GM12872 (cell line): ENCODE measurements around the gene HMGB2.

Experiments used
- CTCF ChIP-seq: IDR thresholded peaks from 3 replicates; pipeline ENCODE4 v1.5.1; 2011; ENCODE audit warnings: low read depth, mild to moderate bottlenecking, low read length, moderate library complexity; ENCODE audit not compliant: insufficient read depth

Gene HMGB2

GRCh38 chr4:173370477-173371291 lies 36.5 kb upstream of the HMGB2 start, which contains the start of gene SAP30:
TSS of gene SAP30 (plus strand) at chr4:173370954. CDS start at chr4:173371183, 229 bp downstream.
- TF ChIP-seq CTCF, result no peak

GRCh38 chr4:173370130-173370476 lies 35.9 kb upstream of the HMGB2 start:
- TF ChIP-seq CTCF, result no peak

- no peak for TF ChIP-seq CTCF
Measured at GRCh38 chr4:173367946-173368345, 33.8 kb upstream of the HMGB2 start.

- TF ChIP-seq CTCF, result no peak
Measured at GRCh38 chr4:173367285-173367684, 33.1 kb upstream of the HMGB2 start.

DNA sequence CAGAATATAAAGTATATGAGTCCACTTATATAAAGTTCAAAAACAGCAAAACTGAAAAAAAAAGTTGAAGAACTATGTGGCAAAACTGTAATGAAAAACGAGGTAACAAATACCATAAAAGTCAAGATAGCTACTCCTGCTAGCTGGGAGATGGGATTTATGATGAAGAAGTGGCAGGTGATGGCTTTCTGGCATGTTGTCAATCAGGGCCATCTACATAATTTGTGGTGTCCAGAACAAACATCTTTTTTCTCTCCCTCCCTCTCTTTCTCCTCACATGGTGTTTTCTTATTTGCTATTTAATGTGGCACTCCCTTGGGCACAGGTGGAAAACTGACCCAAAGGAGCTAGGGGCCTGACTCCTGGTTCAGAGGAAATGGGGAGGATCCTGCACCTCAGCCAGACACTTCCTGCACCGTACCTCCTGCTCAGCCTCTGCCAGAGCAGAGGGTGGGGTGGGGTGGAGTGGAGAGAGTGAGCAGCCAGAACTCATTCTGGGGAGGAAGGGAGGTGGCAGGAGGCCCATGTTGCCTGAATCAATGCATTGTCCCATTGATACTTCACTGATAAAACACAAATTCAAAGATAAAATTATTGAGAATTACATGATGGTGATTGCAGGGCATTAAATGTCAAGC lies 31.3 kb upstream of the HMGB2 start:
- TF ChIP-seq CTCF, result no peak

GRCh38 chr4:173362666-173363065 lies 28.5 kb upstream of the HMGB2 start:
- no peak for TF ChIP-seq CTCF

GRCh38 chr4:173360587-173361221 lies 26.5 kb upstream of the HMGB2 start:
- peak; percentile 20; the same call in 1 of the 3 replicates for TF ChIP-seq CTCF
